Fibroblast of skin of right biceps (primary cell): Measurements from ENCODE around the gene EFL1.
"Not testable (repeated sequence)": the region's sequence is repeated elsewhere in the genome, so short reads cannot be mapped to it uniquely, and the experiment has no call there.

Experiments
- DNase-seq: peaks from one replicate; pipeline ENCODE4 v3.0.0-alpha.2; 2013

The EFL1 gene

DNA sequence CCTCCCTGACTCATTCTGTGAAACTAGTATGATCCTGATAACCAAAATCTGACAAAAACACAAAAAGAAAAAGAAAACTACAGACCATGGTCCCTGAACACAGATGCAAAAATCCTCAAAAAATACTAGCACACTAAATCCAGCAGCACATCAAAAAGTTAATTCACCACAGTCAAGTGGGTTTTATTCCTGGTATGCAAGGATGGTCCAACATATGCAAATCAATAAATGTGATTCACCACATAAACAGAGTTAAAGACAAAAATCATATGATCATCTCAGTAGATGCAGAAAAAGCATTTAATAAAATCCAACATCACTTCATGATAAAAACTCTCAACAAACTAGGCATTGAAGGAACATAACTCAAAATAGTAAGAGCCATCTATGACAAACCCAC is 12.9 kb upstream of the EFL1 start:
- DNase-seq, result no peak

DNA sequence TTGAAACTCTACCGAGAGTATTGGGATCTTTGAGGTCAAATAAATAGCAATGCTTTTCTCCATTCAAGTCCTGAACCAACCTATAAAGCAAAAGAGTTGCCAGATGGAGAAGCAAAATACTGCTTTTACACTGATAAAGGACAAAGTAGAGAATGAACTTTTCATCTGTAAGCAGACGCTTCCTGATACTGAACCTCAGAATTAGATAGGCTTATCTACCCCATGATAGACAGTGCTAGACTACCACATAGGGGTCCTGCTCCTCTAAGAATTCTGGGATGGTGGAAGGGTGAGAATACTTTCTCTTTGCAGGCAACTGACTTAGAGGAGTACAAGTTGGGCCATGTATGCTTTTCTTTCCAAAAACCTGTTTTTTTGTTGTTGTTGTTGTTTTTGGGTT is 9.6 kb upstream of the EFL1 start:
- no peak for DNase-seq

DNA sequence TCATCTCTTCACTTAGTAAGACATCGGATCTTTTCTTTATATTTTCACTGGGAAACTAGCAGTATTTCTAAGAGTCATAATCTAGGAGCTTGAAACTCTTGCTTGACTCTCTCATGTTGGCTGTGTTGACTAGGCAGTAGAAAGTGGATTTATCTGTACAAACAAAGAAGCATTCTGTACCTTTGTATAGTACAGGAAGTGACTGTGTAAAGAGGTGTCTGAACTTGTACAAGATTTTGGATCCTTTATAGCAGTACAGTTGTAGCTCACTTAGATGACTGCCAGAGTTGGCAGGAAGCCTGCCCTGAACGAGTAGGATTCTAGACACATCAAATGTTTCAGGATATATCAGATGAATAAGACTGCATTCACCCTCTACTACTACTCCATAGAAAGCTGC is 5.9 kb upstream of the EFL1 start:
- not testable (repeated sequence) for DNase-seq

DNA sequence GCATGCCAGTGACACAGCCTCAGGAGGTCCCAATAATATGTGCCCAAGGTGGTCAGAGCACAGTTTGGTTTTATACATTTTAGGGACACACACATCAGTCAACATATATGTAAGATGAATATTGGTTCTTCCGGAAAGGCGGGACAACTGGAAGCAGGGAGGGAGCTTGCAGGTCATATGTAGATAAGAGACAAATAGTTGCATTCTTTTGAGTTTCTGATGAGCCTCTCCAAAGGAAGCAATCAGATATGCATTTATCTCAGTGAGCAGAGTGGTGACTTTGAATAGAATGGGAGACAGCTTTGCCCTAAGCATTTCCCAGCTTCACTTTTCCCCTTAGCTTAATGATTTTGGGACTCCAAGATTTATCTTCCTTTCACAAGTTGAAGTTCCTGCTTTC is 4.6 kb upstream of the EFL1 start:
- not testable (repeated sequence) for DNase-seq

DNA sequence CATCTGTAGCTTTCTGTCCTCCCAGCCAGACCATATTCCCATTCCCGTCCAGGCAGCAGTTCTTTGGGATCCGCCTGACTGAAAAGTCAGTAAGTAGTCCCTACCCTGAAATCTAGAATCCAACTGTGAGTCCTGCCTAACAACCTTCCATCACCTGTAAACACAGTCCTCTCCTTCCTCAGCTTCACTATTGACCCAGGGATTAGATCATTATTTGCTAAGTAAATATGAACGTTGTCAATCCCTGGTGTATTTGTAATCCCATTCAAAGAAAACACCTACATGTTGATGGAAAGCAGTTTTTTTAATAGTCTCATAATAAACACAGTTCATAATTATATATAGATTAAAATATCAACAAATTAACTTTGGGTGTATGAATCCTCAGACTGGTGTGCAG is 816 bp upstream of the EFL1 start:
- no peak for DNase-seq

DNA sequence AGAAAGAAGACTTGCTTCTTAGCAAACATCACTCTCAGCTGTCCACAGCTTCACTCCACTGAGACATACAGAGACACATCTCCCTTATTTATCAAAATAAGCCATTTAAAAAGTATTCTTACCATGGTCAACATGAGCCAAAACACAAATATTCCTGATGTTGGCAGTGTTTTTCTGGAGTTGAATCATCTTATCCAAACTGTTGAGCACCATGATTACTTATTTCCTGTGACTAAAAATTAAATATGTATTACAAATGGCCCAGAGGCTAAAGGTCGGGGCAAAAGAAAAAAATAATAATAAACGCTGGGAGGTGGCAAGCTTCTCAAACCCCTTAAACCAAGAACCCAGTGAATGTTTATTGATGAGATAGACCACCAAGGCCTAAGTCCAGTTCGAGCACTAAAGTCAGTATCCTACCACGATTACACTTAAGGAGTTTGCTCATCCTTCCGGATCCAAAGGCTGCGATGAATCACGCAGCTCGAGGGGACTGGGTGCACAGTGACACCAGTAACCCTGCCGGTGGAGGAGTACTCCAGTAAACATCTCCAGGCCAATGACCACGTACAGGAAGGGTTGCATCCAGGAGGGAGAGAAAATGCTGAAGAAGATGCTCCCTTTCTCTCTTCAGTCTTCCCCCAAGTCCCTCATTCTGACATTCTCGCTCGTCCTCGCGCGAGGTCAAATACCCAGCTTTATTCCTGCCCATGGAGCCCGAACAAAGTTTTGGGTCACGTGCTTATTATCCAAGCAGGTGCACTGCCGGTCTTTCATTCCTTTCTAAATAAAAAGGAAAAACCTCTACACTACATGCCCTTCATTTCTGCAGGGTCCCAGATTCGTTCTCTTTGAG is 740 bp downstream of the EFL1 start:
- peak; percentile 69 for DNase-seq

DNA sequence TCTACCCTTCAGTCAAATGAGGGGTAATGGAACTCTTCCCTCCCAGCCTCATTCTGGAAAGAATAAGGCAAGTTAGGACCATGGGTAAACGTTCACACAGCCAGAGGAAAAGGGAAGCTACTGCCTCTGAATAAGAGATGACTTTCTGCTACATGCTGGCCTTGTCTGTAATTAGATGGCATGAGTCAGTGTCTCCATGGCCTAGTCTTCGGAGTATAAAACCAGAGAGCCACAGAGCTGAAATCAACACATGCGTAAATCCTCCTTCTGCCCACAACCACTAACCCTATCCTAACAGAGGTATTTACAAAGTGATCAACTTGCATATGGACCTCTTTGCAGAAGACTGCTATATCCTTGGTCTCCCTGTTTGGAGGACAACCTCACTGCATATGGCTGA is 14.3 kb downstream of the EFL1 start:
- DNase-seq, result peak; percentile 37

DNA sequence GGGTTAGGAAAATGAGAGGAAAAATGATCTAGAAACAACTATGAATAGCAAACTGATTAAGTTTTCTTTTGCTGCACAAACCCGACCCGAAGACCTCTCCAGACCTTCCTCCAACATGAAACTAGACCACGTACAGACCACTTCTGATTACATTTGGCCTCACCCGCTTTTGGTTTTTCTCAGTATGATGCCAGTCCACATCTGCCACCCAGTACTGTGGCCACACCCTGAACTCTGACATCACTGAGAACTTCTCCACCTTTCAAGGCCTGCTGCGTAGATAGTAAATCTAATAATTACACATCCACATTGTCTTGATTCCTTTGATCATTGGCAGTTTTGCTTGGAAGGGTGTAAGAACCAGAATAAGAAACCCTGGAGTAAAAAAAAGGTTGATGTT is 16.6 kb downstream of the EFL1 start:
- DNase-seq, result not testable (repeated sequence)

DNA sequence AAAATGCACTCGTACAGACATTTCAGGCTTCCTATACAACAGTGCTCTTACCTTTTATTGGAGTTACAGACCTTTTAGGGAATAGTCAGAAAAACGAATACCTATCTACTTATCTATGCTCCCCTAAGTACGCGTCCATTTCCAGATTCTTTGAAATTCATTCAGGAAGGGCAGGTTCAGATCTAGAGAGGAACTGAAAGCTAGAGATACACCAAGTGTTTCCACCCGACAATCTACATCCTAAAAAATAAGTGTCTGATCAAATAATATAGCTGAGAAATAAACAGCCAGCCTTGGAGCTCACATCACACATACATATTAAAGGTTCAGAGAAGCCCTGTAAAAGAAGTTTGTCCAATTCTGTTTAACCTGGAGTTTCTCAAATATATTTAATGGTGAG is 18.9 kb downstream of the EFL1 start:
- DNase-seq, result not testable (repeated sequence)

DNA sequence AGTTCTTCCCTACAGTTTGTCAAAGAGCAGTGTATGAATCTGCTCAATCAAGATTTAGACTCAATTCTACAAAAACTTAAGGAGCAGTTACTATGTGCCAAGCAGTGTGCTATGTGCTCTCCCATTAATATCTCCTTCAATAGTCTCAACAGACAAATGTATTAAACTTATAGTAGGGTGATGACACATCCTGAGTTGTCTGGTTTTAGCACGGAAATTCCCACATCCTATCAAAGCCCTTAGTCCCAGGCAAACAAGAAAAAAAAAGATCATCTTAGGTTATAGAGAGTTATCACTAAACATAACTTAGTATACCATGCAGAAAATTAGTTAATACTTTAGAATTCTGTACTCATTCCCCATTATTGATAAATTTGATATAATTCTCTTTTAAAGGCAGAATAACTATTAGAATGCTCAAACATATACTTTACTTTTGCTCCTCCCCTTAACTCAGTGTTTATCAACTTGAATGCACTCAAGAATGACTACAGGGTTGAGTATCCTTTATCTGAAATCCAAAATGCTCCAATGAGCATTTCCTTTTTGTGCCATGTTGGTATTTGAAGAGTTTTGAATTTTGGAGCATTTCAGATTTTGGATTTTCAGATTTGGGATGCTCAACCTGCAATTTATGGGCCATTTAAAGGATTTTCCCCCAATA is 20.6 kb downstream of the EFL1 start:
- DNase-seq, result peak; percentile 57

DNA sequence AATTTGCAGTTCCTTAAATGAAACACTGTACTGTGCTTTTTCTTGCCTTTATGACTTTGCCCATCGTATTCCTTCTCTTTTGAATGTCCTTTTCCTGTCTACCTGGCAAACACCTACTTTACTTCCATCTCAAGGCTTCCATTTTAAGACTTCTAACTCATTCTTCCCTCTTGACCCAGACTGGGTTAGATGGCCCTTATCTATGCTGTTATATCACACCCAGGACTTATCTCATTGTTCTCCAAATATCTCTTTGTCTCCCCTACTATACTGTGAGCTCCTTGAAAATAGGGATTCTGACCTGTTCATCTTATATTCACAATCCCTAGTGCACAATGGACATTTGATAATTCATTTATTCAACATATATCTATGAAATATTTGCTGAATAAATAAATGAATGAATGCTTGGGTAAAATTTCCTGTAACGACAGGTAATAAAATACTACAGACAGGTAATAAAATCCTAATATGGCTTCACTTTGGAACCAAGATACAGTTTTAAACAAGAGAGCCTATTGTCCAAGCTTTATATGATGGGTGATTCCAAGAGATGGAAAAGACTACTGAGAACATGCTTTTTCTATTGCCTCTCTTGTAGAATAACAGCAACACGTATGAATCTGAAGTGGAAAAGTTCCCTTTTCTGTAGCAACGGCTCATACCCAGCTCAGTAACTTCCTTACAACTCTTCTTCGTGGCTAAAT is 22.7 kb downstream of the EFL1 start:
- DNase-seq, result no peak

DNA sequence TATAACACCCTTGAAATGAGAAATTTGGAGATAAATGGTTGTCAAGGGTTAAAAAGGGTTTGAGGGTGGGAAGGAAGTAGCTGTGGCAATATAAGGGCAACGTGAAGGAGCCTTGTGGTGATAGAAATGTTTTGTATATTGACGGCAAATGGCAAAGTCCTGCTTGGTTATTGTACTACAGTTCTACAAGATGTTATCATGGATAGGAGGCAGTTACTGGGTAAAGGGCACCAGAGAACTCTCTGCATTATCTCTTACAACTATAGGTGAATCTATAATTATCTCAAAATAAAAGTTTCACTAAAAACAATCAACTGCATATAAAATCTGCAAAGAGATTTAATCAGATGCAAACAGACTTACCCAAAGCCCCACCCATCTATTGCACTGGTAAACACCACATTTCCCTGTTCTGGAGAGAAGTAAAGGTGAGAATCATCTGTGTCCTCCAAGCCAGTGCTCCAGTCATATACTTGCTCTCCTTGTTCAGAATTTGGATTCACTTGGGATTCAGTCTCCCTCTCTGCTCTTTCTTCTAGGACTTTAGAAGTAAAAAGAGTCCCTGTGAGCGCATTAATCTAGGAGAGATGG is 24.5 kb downstream of the EFL1 start:
- not testable (repeated sequence) for DNase-seq

DNA sequence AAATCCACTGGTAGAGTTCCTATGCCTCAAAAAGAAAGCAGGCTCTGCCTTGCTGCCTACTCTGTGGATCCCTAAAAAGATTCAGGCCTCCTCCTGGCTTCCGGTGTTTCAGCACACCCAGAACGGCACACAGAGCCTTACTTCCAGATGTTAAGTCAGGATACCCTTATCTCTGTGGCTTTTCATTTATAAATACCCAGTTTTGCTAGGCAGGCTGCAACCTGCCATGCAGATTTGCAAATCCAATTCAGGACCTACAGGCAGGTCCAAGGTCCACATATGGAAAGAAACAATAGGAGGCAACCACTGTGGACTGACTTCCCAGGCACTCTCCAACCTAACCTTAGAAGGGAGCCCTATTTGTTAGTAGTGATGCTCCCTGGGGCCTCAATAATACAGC is 30.7 kb downstream of the EFL1 start:
- no peak for DNase-seq

DNA sequence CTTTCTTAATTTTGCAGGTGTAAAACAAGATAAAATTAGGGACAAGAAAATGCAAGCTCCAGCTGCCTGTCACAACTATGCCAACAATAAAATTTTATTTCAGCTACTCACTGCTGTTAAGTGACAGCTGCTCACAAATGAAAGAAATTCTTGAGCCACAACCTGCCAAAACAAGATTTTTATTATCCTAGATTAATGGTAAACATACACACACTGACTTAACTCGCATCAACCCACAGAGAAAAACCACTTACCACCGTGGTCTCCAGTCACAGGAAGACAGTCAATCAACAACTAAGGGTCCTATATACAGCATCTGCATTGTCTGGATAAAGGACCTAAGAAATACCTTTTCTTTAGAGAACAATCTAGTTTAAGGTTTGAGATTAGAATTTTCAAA is 31.3 kb downstream of the EFL1 start:
- DNase-seq, result no peak

DNA sequence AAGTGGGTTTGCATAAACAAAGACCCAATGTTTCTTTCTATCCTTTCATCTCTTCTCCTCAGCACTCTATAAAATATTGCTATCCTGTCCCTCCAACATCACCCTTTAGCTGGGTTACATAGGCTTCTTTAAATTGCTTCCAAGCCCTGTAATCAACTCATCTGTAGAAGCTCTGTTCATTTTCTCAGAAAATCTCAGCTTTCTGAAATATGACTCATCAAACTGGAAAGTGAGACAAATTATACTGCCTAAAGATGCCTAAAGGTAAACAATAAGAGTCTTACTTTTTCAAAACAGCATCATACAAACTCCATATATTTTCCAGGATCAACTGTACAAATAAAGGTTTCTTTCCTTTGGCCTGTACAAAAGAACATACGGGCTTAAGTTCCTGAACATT is 33.8 kb downstream of the EFL1 start:
- DNase-seq, result peak; percentile 7

DNA sequence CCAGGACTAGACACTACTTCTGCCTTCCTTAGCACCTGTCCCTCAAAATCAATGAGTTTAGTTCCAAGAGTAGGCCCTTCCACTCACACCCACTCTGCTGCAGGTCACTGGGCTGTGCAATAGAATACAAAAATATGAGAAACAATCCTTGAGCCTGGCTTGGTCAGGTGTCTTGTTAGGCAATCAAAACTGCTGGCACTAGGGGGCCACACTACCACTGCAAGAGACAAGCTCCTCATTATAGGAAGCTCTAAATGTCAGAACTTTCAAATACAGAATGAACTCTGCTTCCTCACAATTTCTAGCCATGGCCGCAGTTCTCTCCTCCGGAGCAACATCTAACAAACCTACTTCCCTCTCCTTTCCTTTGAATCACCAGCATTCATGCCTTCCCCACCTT is 41.0 kb downstream of the EFL1 start:
- peak; percentile 10 for DNase-seq

DNA sequence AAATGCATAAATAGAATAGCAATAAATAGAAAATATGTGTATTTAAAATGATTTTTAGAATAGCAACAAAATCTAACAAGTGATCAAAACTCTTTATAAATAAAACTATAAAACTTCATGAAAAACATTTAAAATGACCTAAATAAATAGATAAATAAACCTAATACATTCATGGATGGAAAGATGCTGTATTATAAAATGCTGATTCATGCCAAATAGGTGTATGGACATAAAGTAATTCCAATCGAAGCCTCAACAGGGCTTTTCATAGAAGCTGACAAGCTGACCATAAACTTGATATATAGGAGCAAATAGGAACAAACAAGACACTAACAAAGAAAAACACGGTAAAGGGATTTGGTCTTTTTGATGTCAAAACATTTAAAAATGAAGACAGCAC is 46.4 kb downstream of the EFL1 start:
- not testable (repeated sequence) for DNase-seq

DNA sequence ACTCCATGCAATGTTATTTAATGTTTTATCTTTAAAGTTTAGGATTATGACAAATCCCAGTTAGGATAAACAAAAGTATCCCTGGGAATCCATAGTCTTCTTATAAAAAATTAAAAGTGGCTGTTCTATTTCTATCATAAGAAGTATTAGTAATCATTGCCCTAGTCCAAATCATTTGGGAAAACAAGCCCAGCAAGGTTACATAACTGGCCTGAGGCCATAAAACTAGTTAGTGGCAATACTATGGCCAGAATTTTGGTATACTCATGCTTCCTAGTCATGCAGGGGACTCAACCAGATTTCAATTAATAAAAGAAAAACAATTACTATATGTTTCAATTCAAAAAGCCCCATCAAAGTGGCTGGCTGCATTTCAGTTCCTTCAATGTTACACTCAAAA is 50.3 kb downstream of the EFL1 start:
- DNase-seq, result not testable (repeated sequence)

DNA sequence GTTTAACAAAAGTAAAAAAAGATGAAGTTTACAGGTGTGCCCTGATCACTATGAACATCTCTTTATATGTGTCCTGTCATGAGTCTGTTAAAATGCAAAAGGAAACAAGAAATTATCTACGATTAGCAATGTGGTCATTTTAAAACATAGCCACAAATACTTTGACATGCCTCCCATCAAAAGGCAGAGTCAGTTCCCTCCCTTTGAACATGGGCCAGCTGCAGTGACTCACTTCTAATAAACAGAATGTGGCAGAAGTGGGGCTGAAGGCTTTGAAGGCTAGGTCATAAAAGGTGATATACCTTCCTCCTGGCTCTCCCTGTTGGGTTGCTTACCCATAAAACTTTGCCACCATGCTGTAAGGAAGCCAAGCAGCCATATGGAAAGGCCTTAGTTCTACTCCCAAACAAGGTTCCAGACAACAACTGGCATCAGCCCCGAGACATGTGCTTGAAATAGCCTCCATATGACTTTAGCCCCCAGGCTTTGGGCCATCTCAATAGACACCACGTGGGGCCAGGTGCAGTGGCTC is 52.4 kb downstream of the EFL1 start:
- DNase-seq, result peak; percentile 25

DNA sequence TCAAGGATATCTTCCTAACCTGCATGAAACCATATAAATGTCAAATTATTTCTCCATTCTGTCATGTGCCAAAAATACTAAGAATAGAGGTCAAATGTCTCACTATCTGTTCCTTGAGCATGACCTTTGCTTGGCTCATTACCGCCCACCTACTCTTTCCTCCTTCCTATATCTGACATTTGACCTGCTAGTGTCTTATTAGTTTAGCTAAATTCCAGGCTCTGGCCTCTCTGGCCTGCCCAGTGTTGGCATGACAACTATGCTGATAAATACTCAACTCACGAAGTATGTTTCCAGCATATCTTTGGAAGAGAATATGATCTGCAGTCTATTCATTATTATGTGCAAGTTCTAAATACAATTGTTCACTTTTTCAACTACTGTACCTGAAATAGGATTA is 58.0 kb downstream of the EFL1 start:
- DNase-seq, result not testable (repeated sequence)

DNA sequence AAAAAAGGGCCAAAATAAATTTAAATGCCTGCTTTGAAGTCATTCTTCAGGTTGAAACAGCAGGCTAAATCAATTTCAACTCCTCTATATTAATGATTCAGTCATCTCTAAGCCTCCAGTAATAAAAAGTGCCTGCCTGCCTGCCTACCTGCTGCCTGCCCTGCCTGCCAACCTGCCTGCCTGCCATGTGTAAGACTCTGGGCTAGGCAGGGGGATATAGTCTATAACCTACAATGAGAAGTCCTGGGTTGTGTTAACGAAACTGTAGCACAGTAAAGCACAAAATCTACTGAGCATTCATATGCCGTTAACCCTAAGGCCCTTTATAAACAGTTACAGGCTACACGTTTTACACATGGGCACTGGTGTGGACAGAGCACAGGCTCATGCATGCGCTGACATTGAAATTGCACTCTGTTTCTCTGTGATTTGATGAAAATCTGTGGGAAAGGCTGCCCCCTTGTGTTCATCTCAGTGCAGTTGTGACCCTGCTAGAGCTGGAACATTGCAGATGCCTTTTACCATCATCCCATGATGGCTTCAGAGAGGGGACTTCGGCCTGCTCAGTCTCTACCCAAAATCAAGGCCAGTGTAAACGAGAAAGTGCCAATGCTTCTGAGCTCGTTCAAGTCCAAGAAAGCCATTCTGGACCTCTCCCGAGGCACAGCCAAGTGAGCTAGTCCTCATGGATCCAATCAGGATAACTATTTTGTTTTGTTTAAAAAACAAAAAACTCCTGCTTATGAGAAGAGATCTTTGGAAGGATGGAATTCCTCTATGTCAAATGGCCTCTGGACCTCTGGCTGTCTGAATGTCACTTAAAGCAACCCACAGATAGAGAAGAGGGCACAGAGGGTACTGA is 64.6 kb downstream of the EFL1 start:
- DNase-seq, result peak; percentile 80

DNA sequence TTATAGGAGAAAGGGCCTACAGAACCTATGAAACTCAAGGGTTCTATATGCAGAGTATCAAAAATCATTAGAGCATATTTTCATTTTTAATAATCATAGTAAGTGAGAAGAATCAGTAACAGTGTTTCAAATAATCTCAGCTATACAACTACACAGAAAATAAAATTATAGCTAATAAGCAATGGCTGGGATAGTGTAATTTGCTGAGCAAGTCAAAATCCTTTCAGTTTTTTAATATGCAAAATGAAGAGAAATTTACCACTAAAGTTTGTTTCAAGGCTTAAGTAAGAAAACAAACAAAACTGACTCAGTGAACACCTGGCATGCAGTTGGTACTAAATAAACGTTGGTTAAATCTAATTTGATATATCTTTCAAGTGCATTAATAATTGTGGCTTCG is 66.2 kb downstream of the EFL1 start:
- DNase-seq, result no peak
